ENCODE measurements around the gene PXDN.

The PXDN gene

DNA sequence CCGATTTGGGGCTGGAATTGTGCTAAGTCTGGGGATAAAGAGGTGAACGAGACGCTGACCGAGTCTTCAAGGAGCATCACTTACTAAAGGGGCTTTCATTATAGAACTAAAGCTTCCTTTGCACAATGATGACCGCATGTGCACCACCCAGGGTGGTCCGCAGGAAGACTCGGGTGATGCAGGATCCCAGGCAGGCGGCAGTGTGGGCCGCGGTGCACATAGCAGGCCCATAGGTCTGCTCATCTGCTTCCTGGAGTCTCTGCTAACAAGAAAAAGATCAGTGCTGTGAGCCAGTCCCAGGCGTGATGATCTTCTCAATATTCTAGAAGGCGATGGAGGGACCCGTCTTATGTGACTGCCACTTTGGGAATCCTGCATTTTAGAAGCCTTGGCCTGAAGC is 122.8 kb downstream of the PXDN start:
- DNase-seq (ENCODE audit: low read depth, low spot score): no peak

DNA sequence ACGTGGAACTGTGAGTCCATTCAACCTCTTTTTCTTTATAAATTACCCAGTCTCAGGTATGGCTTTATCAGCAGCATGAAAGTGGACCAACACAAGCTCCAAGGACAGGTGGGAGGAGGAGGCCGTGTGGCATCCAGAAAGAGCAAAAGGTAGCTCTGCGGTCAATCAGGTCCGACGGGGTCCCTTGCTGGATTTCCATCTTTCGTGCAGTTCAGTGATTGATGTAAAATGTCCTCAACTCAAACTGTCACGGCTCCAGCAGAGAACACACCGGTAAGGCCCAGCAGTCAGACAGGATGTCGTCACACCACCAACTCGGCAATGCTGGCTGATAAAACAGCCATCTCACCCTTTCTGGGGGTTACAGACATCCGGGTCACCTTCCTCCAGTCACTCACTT is 123.3 kb downstream of the PXDN start:
- no peak overlapping the region for H3K4me3 ChIP-seq (ENCODE audit: low read depth, low read length)
- TF ChIP-seq, protein P1, sequence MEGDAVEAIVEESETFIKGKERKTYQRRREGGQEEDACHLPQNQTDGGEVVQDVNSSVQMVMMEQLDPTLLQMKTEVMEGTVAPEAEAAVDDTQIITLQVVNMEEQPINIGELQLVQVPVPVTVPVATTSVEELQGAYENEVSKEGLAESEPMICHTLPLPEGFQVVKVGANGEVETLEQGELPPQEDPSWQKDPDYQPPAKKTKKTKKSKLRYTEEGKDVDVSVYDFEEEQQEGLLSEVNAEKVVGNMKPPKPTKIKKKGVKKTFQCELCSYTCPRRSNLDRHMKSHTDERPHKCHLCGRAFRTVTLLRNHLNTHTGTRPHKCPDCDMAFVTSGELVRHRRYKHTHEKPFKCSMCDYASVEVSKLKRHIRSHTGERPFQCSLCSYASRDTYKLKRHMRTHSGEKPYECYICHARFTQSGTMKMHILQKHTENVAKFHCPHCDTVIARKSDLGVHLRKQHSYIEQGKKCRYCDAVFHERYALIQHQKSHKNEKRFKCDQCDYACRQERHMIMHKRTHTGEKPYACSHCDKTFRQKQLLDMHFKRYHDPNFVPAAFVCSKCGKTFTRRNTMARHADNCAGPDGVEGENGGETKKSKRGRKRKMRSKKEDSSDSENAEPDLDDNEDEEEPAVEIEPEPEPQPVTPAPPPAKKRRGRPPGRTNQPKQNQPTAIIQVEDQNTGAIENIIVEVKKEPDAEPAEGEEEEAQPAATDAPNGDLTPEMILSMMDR (IDR thresholded peaks at IDR 0.05; ENCODE audit: low read depth, low read length): no peak
- in situ Hi-C loops (cut with HindIII; ENCODE audit: low sequenced_read_pairs): no loop called here
- no peak for DNase-seq (ENCODE audit: low read depth, low spot score)

More for the DNA sequence above, 122.8 kb downstream of the PXDN start:
- H3K4me3 ChIP-seq (ENCODE audit: low read depth, low read length): no peak overlapping the region
- TF ChIP-seq, protein P1 (IDR thresholded peaks at IDR 0.05; ENCODE audit: low read depth, low read length): no peak
- in situ Hi-C loops (cut with HindIII; ENCODE audit: low sequenced_read_pairs): no loop called here

DNA sequence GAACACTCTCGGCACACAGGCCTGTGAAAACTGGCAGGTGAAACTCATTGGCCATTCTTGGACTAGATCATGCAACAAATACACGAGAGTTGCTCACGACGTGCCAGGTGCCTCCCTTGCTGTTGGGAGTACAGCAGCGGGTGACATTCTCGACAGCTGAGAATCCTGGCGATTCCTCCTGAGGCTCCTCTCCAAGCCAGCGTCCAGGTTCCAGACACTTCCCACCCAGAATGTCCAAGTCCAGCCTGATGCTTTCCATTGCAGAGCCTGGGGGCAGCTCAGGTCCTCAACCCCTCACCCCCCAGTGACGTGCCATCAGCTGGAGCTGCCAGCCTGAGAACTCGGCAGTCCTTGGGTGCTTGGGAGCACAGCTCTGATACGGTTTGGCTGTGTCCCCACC is 124.2 kb downstream of the PXDN start:
- no peak overlapping the region for H3K4me3 ChIP-seq (ENCODE audit: low read depth, low read length)
- TF ChIP-seq, protein P1 (IDR thresholded peaks at IDR 0.05; ENCODE audit: low read depth, low read length): no peak
- DNase-seq (ENCODE audit: low read depth, low spot score): no peak
- in situ Hi-C loops (cut with HindIII; ENCODE audit: low sequenced_read_pairs): no loop called here

DNA sequence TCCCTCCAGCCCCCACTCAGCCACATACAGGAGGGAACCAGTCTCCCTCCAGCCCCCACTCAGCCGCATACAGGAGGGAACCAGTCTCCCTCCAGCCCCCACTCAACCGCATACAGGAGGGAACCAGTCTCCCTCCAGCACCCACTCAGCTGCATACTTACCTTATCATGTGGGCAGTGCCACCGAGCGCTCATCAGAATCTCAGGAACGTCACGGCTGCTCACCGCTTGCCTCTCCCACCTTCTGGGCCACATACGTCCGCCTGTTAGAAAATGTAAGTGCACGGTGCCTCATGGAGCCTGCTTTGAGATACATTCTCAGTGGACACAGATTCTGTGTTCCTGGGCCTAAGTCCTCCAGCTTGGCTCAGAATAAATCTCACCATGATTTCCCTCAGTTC is 124.8 kb downstream of the PXDN start:
- TF ChIP-seq, protein P1 (IDR thresholded peaks at IDR 0.05; ENCODE audit: low read depth, low read length): no peak
- no peak for DNase-seq (ENCODE audit: low read depth, low spot score)
- H3K4me3 ChIP-seq (ENCODE audit: low read depth, low read length): no peak overlapping the region
- in situ Hi-C loops (cut with HindIII; ENCODE audit: low sequenced_read_pairs): no loop called here

DNA sequence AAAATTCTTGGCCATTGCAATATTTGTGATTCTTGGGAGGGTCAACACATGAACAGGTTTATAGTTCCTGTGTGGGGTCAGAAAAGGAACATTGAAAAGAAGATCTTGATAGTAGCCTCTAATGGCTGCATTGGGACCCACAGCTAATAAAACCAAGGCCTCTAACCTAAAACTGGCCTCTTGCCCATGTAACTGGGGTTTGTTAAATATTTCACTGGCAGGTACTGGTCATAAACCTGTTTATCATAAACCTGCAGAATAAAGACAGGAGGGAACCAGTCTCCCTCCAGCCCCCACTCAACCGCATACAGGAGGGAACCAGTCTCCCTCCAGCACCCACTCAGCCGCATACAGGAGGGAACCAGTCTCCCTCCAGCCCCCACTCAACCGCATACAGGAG is 125.3 kb downstream of the PXDN start:
- TF ChIP-seq, protein P1 (IDR thresholded peaks at IDR 0.05; ENCODE audit: low read depth, low read length): no peak
- H3K4me3 ChIP-seq (ENCODE audit: low read depth, low read length): no peak overlapping the region
- in situ Hi-C loops (cut with HindIII; ENCODE audit: low sequenced_read_pairs): no loop called here
- no peak for DNase-seq (ENCODE audit: low read depth, low spot score)

DNA sequence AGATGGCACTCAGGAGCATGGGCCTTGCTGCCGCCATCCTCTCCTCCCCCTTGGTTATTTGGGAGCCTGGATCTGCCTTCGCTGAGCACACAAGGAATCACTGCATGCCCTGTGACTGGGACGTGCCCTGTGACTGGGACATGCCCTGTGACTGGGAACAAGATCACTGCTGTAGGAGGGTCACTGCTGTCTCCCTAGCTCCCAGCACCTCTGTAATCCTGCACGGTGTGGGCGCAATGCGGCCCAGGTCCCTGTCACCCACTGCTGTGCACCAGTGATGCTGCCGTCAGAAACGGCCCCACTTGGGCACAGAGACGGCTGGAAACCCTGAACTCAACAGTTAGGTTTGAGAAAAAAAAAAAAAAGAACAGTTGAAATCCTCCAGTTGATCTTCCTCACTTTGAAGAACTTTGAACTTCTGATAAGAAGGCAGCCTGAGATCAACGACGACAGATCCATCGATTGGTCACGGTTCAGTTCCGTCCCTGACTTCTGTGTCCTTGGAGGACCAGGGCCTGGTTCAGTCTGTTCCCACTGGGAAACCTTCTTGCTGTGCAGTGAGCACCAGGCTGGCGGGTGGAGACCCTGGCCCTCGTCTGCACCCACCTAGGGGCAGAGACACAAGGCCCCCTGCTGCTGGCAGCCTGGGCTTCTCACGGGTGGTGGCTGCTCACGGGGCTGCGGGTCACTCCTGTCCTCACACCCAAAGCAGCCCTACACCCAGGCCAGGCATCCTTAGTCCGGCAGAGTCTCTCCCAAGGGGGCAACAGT is 125.9 kb downstream of the PXDN start:
- no peak for DNase-seq (ENCODE audit: low read depth, low spot score)
- in situ Hi-C loops (cut with HindIII; ENCODE audit: low sequenced_read_pairs): no loop called here
- TF ChIP-seq, protein P1 (IDR thresholded peaks at IDR 0.05; ENCODE audit: low read depth, low read length): no peak
- H3K4me3 ChIP-seq (ENCODE audit: low read depth, low read length): no peak overlapping the region
